K562 (cell line): ENCODE results near the gene HPRT1. TPM values are rescaled to one million over a fixed set of nuclear protein-coding genes. Genes with fewer than 3 reads are reported as not detected.

Experiments used
- ATAC-seq: fragments of 200-7000 bp; cut with Tn5 transposase; 3 replicates; pipeline ENCODE4 v1.9.1; 2020; ENCODE audit warnings: moderate library complexity
- BruUV-seq: library from RNA; stranded (reverse); fragments of 400-500 nt; replicated peaks from 2 replicates; lab custom pipeline; 2021; lab: Mats Ljungman, UMichigan
- CTCF ChIA-PET: fragments of 300-600 bp; formaldehyde crosslinking; extraction: SDS; loops from one replicate; lab custom pipeline; 2021; ENCODE audit warnings: low intra/inter-chr PET ratio; lab: Yijun Ruan, JAX
- POLR2A ChIA-PET: fragments of 300-600, 350-650 bp; sonication (Branson Sonifier 250); formaldehyde crosslinking; extraction: SDS; loops from one replicate; lab custom pipeline; 2021; ENCODE audit warnings: antibody characterized with exemption, inconsistent platforms; lab: Yijun Ruan, JAX
- DNase-seq, 4 experiments: peaks; one replicate each; pipeline versions ENCODE4 v3.0.0 to v3.0.0-alpha.2; 2011 to 2018; ENCODE audit warnings: low spot score in 3 of 4, mixed read lengths in 3 of 4; ENCODE audit errors: extremely low read depth in 1 of 4
- FAIRE-seq: peaks from 2 replicates; lab custom pipeline; 2011; peaks lifted over from hg19 to GRCh38; lab: Jason Lieb, UNC
- H2AFZ ChIP-seq: 2 replicates; pipeline ENCODE4 v1.6.0; 2011; ENCODE audit warnings: low read depth, low read length, control low read depth, inconsistent platforms
- H3K27ac ChIP-seq: fragments of 200-600 bp; 3 replicates; pipeline ENCODE4 v1.8.0; 2011; ENCODE audit warnings: low read depth, mild to moderate bottlenecking, control low read depth, inconsistent platforms, low read length, moderate library complexity, mixed read lengths; ENCODE audit errors: extremely low read depth
- H3K27me3 ChIP-seq, 2 experiments: fragments of 300-600 bp in 1 of 2; 2 replicates in 1 of 2; 3 replicates in 1 of 2; pipeline versions ENCODE4 v1.6.0 to v1.8.0; 2011; ENCODE audit warnings: inconsistent platforms in 2 of 2, low read length in 2 of 2, mild to moderate bottlenecking in 1 of 2, mixed read lengths in 1 of 2, moderate library complexity in 1 of 2; ENCODE audit not compliant: control insufficient read depth in 2 of 2, insufficient read depth in 2 of 2
- H3K36me3 ChIP-seq: fragments of 300-600 bp; 3 replicates; pipeline ENCODE4 v1.8.0; 2011; ENCODE audit warnings: mild to moderate bottlenecking, low read length, inconsistent platforms; ENCODE audit not compliant: control insufficient read depth, insufficient read depth
- H3K4me1 ChIP-seq, 2 experiments: fragments of 200-600 bp in 1 of 2; replicated peaks in 1 of 2; 2 replicates in 1 of 2; 3 replicates in 1 of 2; pipeline versions ENCODE4 v1.5.1 to v1.8.0; 2011; ENCODE audit warnings: inconsistent platforms in 2 of 2, low read length in 2 of 2, mild to moderate bottlenecking in 1 of 2, mixed read lengths in 1 of 2, moderate library complexity in 1 of 2; ENCODE audit not compliant: control insufficient read depth in 2 of 2, insufficient read depth in 2 of 2
- H3K4me2 ChIP-seq: 2 replicates; pipeline ENCODE4 v1.6.1; 2011; ENCODE audit warnings: low read length, control low read depth, inconsistent platforms, mixed read lengths; ENCODE audit not compliant: insufficient read depth
- H3K4me3 ChIP-seq: fragments of 200-600 bp; sonication (generic), shearing (Covaris generic); 2 replicates; pipeline ENCODE4 v1.5.1; 2016; ENCODE audit warnings: control low read depth, inconsistent platforms
- H3K79me2 ChIP-seq: fragments of 200-600 bp; 3 replicates; pipeline ENCODE4 v1.8.0; 2011; ENCODE audit warnings: low read length, inconsistent platforms; ENCODE audit not compliant: control insufficient read depth, insufficient read depth
- H3K9ac ChIP-seq, 2 experiments: 2 replicates each; pipeline versions ENCODE4 v1.6.0 to v1.6.1; 2011; ENCODE audit warnings: low read depth in 2 of 2, low read length in 2 of 2, control low read depth in 1 of 2, inconsistent platforms in 1 of 2, mild to moderate bottlenecking in 1 of 2, mixed read lengths in 1 of 2; ENCODE audit not compliant: insufficient read depth in 1 of 2
- H3K9me1 ChIP-seq: one replicate; pipeline ENCODE4 v1.6.0; 2011; ENCODE audit warnings: inconsistent platforms, mild to moderate bottlenecking, low read length, moderate library complexity; ENCODE audit not compliant: control insufficient read depth, insufficient read depth
- H3K9me3 ChIP-seq: replicated peaks from 2 replicates; pipeline ENCODE4 v1.5.1; 2011; ENCODE audit warnings: low read depth, low read length, inconsistent platforms; ENCODE audit not compliant: control insufficient read depth, insufficient read depth
- H4K20me1 ChIP-seq: replicated peaks from 2 replicates; pipeline ENCODE4 v1.6.1; 2011; ENCODE audit warnings: low read length, inconsistent platforms, mixed read lengths; ENCODE audit not compliant: control insufficient read depth, insufficient read depth
- IFI16 ChIP-seq: fragments of 250-450 bp; sonication (Bioruptor Pico); IDR thresholded peaks from 2 replicates; pipeline ENCODE4 v2.1.2; 2022; ENCODE audit warnings: mild to moderate bottlenecking, inconsistent platforms
- LEF1 ChIP-seq: fragments of 450-650 bp; IDR thresholded peaks from 2 replicates; pipeline ENCODE4 v1.6.1; 2016; ENCODE audit warnings: mild to moderate bottlenecking
- RFX1 ChIP-seq: fragments of 450-650 bp; IDR thresholded peaks from 2 replicates; pipeline ENCODE4 v1.6.1; 2016; ENCODE audit warnings: mild to moderate bottlenecking, moderate library complexity
- WGBS: fragments of 100-300 bp; shearing (Covaris generic); methylation state at CpG from one replicate; pipeline ENCODE4 v1.1.6; 2016; ENCODE audit warnings: low coverage, mixed read lengths; ENCODE audit not compliant: insufficient coverage; ENCODE audit errors: missing lambda C conversion rate; 5-methylcytosine and 5-hydroxymethylcytosine counted together
- in situ Hi-C: fragments of 300-500 bp; cut with MboI; formaldehyde crosslinking; loops from 4 replicates; pipeline ENCODE4 v1.15.0; 2018; ENCODE audit warnings: inconsistent platforms, mixed read lengths
- intact Hi-C: fragments of 100-400 bp; cut with micrococcal nuclease; formaldehyde crosslinking; loops from 2 replicates; pipeline ENCODE4 v1.14.2; 2022
- polyA plus RNA-seq, 8 experiments: library from polyadenylated mRNA; depleted of rRNA in 4 of 8; stranded (reverse) in 5 of 8; unstranded in 3 of 8; fragments of >200 nt; fragmentation: Nextera tagmentation in 2 of 8; fragmentation: Illumina TruSeq in 1 of 8; extraction: Ambion mirVana in 2 of 8; extraction: Trizol in 1 of 8; gene quantifications; 2 replicates each; pipeline versions ENCODE4 v1.2.1 to v1.2.3, GENCODE V29; 2011 to 2014; ENCODE audit warnings: inconsistent platforms in 1 of 8, missing spikeins in 1 of 8
- total RNA-seq, 7 experiments: library from RNA; depleted of rRNA in 6 of 7; stranded (reverse); fragments of >200 nt in 6 of 7; fragmentation: Illumina TruSeq in 2 of 7; extraction: Trizol in 2 of 7; gene quantifications; 2 replicates each; pipeline versions ENCODE4 v1.2.1 to v1.2.3, GENCODE V29; 2011 to 2021; ENCODE audit warnings: low replicate concordance in 1 of 7
- TF ChIP-seq, protein P1 (sequence below): IDR thresholded peaks from 2 replicates; pipeline ENCODE4 v1.6.1; 2011; ENCODE audit warnings: borderline replicate concordance, low read depth, mild to moderate bottlenecking, moderate library complexity, low read length; ENCODE audit not compliant: insufficient read depth, poor library complexity, severe bottlenecking
- TF ChIP-seq, protein P2 (sequence below): sonication (generic); formaldehyde crosslinking; IDR thresholded peaks from 2 replicates; pipeline ENCODE4 v1.4.0; 2020; ENCODE audit warnings: mild to moderate bottlenecking, missing genetic modification reagents

The HPRT1 gene
- total and polyA plus RNA-seq, 9 of the 15 experiments (the other 6 are each of a cell fraction or from before 2014, with no cell fraction given): 24.4 to 158 (median 104) TPM

- in situ Hi-C loops: loop anchor here (10.0 kb wide), 1 partner anchor 242 kb away; no protein-coding TSS in a partner anchor
- no peak overlapping the region for H3K27ac ChIP-seq
- ChIA-PET CTCF (no interaction called here), POLR2A (interaction anchor here (1.3 kb wide), 1 partner anchor 29 kb away, joined by 5 read pairs; no protein-coding TSS in a partner anchor)
- no peaks in the 10 kb centered on the region for H4K20me1 ChIP-seq
- H3K4me2 ChIP-seq: no peak overlapping the region
- no peaks in the 10 kb centered on the region for H3K9me1 ChIP-seq
- no peak overlapping the region for H3K4me3 ChIP-seq
- no peak overlapping the region for H2AFZ ChIP-seq
- 81% methylated on average over 9 of the region's 9 CpGs for WGBS
- intact Hi-C loops: no loop called here
- no peak for FAIRE-seq
- BruUV-seq: no TSS peak
- no peak for ATAC-seq
- no peaks in the 10 kb centered on the region for H3K9me3 ChIP-seq
- H3K36me3 ChIP-seq: 0 out of 3 replicates have a peak, but pooled peaks cover 2% of the 10 kb centered on the region
- H3K4me1 ChIP-seq: no peaks in the 10 kb centered on the region
- TF ChIP-seq, protein P1, sequence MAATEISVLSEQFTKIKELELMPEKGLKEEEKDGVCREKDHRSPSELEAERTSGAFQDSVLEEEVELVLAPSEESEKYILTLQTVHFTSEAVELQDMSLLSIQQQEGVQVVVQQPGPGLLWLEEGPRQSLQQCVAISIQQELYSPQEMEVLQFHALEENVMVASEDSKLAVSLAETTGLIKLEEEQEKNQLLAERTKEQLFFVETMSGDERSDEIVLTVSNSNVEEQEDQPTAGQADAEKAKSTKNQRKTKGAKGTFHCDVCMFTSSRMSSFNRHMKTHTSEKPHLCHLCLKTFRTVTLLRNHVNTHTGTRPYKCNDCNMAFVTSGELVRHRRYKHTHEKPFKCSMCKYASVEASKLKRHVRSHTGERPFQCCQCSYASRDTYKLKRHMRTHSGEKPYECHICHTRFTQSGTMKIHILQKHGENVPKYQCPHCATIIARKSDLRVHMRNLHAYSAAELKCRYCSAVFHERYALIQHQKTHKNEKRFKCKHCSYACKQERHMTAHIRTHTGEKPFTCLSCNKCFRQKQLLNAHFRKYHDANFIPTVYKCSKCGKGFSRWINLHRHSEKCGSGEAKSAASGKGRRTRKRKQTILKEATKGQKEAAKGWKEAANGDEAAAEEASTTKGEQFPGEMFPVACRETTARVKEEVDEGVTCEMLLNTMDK: no peak
- TF ChIP-seq, protein P2, sequence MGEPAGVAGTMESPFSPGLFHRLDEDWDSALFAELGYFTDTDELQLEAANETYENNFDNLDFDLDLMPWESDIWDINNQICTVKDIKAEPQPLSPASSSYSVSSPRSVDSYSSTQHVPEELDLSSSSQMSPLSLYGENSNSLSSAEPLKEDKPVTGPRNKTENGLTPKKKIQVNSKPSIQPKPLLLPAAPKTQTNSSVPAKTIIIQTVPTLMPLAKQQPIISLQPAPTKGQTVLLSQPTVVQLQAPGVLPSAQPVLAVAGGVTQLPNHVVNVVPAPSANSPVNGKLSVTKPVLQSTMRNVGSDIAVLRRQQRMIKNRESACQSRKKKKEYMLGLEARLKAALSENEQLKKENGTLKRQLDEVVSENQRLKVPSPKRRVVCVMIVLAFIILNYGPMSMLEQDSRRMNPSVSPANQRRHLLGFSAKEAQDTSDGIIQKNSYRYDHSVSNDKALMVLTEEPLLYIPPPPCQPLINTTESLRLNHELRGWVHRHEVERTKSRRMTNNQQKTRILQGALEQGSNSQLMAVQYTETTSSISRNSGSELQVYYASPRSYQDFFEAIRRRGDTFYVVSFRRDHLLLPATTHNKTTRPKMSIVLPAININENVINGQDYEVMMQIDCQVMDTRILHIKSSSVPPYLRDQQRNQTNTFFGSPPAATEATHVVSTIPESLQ (CRISPR knock-in tag): no peak
- TF ChIP-seq RFX1 (peak; percentile 22; the same call in 1 of the 2 replicates), IFI16 (CRISPR knock-in tag) (no peak), LEF1 (no peak)
- no peak overlapping the region for H3K9ac ChIP-seq
- H3K27me3 ChIP-seq: no peaks in the 10 kb centered on the region
- no peaks in the 10 kb centered on the region for H3K79me2 ChIP-seq
- no peak for DNase-seq
Observed at GRCh38 chrX:134512566-134512965, 52.6 kb downstream of the HPRT1 start.
